Measurements from ENCODE around the gene GOLGA6L7.

- TF ChIP-seq CTCF (IDR thresholded peaks at IDR 0.05) (no peak), POLR2A (IDR thresholded peaks at IDR 0.05) (no peak)
These were observed 40.5 kb upstream of the GOLGA6L7 start for GRCh38 chr15:28888900-28889299.

Data from testis (tissue), 2 donors.